Parathyroid adenoma (tissue), 2 donors: Measurements from ENCODE around the gene ZNF319.

Experiments
- H2AFZ ChIP-seq: fragments of 300-600 bp; sonication (generic); one replicate; pipeline ENCODE4 v1.7.0; 2017; ENCODE audit warnings: antibody characterized with exemption, mild to moderate bottlenecking
- H3K27ac ChIP-seq: fragments of 300-600 bp; sonication (generic); one replicate; pipeline ENCODE4 v1.7.0; 2017
- H3K27me3 ChIP-seq: fragments of 300-600 bp; sonication (generic); one replicate; pipeline ENCODE4 v1.7.0; 2017; ENCODE audit warnings: low read length; ENCODE audit not compliant: control insufficient read depth, insufficient read depth
- H3K36me3 ChIP-seq: fragments of 300-600 bp; sonication (generic); one replicate; pipeline ENCODE4 v1.7.0; 2017; ENCODE audit warnings: low read length; ENCODE audit not compliant: control insufficient read depth, insufficient read depth
- H3K4me1 ChIP-seq: fragments of 300-600 bp; sonication (generic); one replicate; pipeline ENCODE4 v1.7.0; 2017; ENCODE audit warnings: control low read depth
- H3K4me2 ChIP-seq: fragments of 300-600 bp; sonication (generic); one replicate; pipeline ENCODE4 v1.7.0; 2017; ENCODE audit warnings: low read length
- H3K4me3 ChIP-seq: fragments of 300-600 bp; sonication (generic); one replicate; pipeline ENCODE4 v1.7.0; 2017; ENCODE audit warnings: low read depth, low read length
- H3K79me2 ChIP-seq: fragments of 300-600 bp; sonication (generic); one replicate; pipeline ENCODE4 v1.7.0; 2017; ENCODE audit warnings: control low read depth
- H3K9ac ChIP-seq: fragments of 300-600 bp; sonication (generic); one replicate; pipeline ENCODE4 v1.7.0; 2017; ENCODE audit warnings: mild to moderate bottlenecking
- H3K9me3 ChIP-seq: fragments of 300-600 bp; sonication (generic); one replicate; pipeline ENCODE4 v1.7.0; 2017; ENCODE audit warnings: low read length; ENCODE audit not compliant: control insufficient read depth
- CTCF ChIP-seq: fragments of 300-600 bp; sonication (generic); IDR thresholded peaks from one replicate; pipeline ENCODE4 v1.7.0; 2017; ENCODE audit warnings: antibody characterized with exemption, mild to moderate bottlenecking
- donor health status: primary hyperparathyroidism.

Gene ZNF319

GRCh38 chr16:58001781-58002415 is 1.4 kb upstream of the ZNF319 start:
- Histone ChIP-seq H3K36me3 (no peaks in the 10 kb centered on the region), H3K9me3 (no peaks in the 10 kb centered on the region), H3K27me3 (no peaks in the 10 kb centered on the region), H3K9ac (no peak overlapping the region), H3K4me1 (peaks cover 8% of the 10 kb centered on the region), H3K4me2 (peak overlapping the region; percentile 89), H3K4me3 (peak overlapping the region; percentile 75), H3K27ac (no peak overlapping the region), H3K79me2 (peaks cover 5% of the 10 kb centered on the region), H2AFZ (peak overlapping the region; percentile 38)
- no peak for TF ChIP-seq CTCF

GRCh38 chr16:58000706-58001676 is 519 bp upstream of the ZNF319 start, which contains the start of gene USB1:
TSS of gene USB1 (plus strand) at chr16:58001407. CDS start at chr16:58001484, 77 bp downstream.
- Histone ChIP-seq H3K4me3 (peak within 1 kb of the TSS; percentile 75), H3K36me3 (no peaks in the 10 kb centered on the region), H3K79me2 (peaks cover 2% of the 10 kb centered on the region), H3K4me2 (peak within 1 kb of the TSS; percentile 89), H3K27ac (peak within 1 kb of the TSS; percentile 84), H3K27me3 (no peaks in the 10 kb centered on the region), H3K9ac (peak within 1 kb of the TSS; percentile 28), H2AFZ (peak within 1 kb of the TSS; percentile 100), H3K9me3 (no peaks in the 10 kb centered on the region), H3K4me1 (peaks cover 8% of the 10 kb centered on the region)
- peak; percentile 72 for TF ChIP-seq CTCF

DNA sequence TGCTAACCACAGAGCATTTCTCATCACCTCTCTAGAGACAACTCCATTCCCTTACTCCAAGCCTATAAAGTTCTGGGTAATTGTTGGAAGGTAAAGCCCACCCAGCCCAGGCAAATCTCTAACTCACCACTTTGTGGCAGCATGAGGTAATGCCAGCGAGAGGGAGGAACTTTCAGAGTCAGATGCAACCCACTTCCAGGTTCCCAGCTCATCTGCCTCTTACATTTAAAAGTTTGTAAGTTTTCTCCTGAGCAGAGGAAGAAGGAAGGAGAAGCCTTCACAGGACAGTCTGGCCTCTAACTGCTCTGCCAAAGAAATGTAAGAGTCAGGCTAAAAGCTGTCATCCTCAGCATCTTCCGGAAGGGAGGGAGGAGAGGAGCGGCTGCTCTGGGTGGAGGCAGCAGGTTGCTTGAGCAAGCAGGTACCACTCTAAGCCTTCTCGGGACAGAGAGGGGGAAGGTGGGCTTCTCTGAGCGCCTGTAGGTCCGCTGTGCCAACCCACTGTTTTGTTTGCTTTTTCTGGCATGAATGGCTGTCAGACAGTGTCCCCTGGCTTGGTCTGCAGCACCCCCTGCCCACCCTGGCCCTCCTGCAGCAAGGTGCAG is 1.0 kb downstream of the ZNF319 start:
- Histone ChIP-seq H3K79me2 (peaks cover 2% of the 10 kb centered on the region), H3K9ac (peak overlapping the region; percentile 38), H3K27me3 (no peaks in the 10 kb centered on the region), H3K4me1 (peaks cover 8% of the 10 kb centered on the region), H3K9me3 (no peaks in the 10 kb centered on the region), H3K4me2 (peak overlapping the region; percentile 93), H2AFZ (peak overlapping the region; percentile 72), H3K4me3 (peak overlapping the region; percentile 61), H3K27ac (peak overlapping the region; percentile 62), H3K36me3 (no peaks in the 10 kb centered on the region)
- no peak for TF ChIP-seq CTCF

DNA sequence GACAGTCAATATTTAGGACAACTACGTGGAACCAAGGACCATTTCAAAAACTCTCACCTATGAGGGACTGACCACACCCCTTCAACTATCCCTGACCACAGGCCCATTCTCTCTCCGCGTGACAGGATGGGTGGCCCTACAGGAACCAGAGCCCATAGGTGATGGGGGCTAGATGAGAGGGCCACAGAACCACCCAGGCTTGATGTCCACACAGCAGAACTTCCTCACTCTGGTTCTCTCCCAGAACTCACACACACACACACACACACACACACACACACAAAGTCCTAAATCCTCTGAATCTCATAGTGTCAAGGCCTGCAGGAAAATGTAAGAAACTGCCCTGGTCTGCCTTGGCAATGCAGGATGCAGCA is 1.5 kb downstream of the ZNF319 start:
- Histone ChIP-seq H2AFZ (no peak overlapping the region), H3K4me2 (peak overlapping the region; percentile 93), H3K27ac (no peak overlapping the region), H3K9me3 (no peaks in the 10 kb centered on the region), H3K9ac (no peak overlapping the region), H3K36me3 (no peaks in the 10 kb centered on the region), H3K4me1 (peaks cover 8% of the 10 kb centered on the region), H3K4me3 (no peak overlapping the region), H3K27me3 (no peaks in the 10 kb centered on the region), H3K79me2 (peaks cover 2% of the 10 kb centered on the region)
- no peak for TF ChIP-seq CTCF
